Immature natural killer cell (primary cell): ENCODE measurements around the gene ADCY7. TPM values are rescaled to one million over a fixed set of nuclear protein-coding genes. Genes with fewer than 3 reads are reported as not detected.

Experiments
- DNase-seq, 3 donors: peaks; one replicate each; pipeline ENCODE4 v3.0.0; 2022; ENCODE audit warnings: mixed read lengths in 1 of 3
- H3K27ac Mint-ChIP-seq, 6 donors: one replicate each; pipeline ENCODE4 v1.8.0; 2020; ENCODE audit warnings: mixed read lengths in 6 of 6, mild to moderate bottlenecking in 5 of 6, inconsistent platforms in 4 of 6, moderate library complexity in 3 of 6
- H3K27me3 Mint-ChIP-seq, 3 donors: one replicate each; pipeline ENCODE4 v1.8.0; 2020 to 2021; ENCODE audit warnings: low read depth in 3 of 3, mild to moderate bottlenecking in 3 of 3, mixed read lengths in 3 of 3, moderate library complexity in 3 of 3, inconsistent platforms in 1 of 3
- H3K36me3 Mint-ChIP-seq, 3 donors: one replicate each; pipeline ENCODE4 v1.8.0; 2020; ENCODE audit warnings: mixed read lengths in 3 of 3, inconsistent platforms in 2 of 3, mild to moderate bottlenecking in 2 of 3
- H3K4me1 Mint-ChIP-seq, 2 donors: one replicate each; pipeline ENCODE4 v1.8.0; 2020; ENCODE audit warnings: inconsistent platforms in 2 of 2, mild to moderate bottlenecking in 2 of 2, mixed read lengths in 2 of 2, moderate library complexity in 1 of 2
- H3K4me3 Mint-ChIP-seq, 5 donors: one replicate each; pipeline ENCODE4 v1.8.0; 2020; ENCODE audit warnings: mild to moderate bottlenecking in 5 of 5, mixed read lengths in 5 of 5, inconsistent platforms in 3 of 5, moderate library complexity in 3 of 5
- H3K9me3 Mint-ChIP-seq, 6 donors: one replicate each; pipeline ENCODE4 v1.8.0; 2020; ENCODE audit warnings: mild to moderate bottlenecking in 6 of 6, mixed read lengths in 6 of 6, inconsistent platforms in 4 of 6, moderate library complexity in 3 of 6
- polyA plus RNA-seq, 3 donors: library from polyadenylated mRNA; unstranded; fragments of 300-500 nt; fragmentation: Illumina TruSeq; gene quantifications; one replicate each; pipeline ENCODE4 v1.2.3, GENCODE V29; 2021

ADCY7 gene
- polyA plus RNA-seq, 3 donors from 2014 or later: 97.6 to 209 (median 108) TPM

- Mint-ChIP-seq H3K27me3 (peaks cover 0 to 5% (median 0%) of the 10 kb centered on the region in 3 donors), H3K9me3 (peaks cover 0 to 3% (median 0%) of the 10 kb centered on the region in 6 donors), H3K36me3 (peaks cover 18 to 48% (median 30%) of the 10 kb centered on the region in 3 donors), H3K4me1 (peaks cover 21 to 41% of the 10 kb centered on the region in 2 donors), H3K27ac (peak overlapping the region in 5 of 6 donors; percentile 11 to 78 (median 72)), H3K4me3 (no peak overlapping the region)
- no peak for DNase-seq
These were observed 84.8 kb downstream of the ADCY7 start for GRCh38 chr16:50351116-50351515.

GRCh38 chr16:50351952-50352351, 85.6 kb downstream of the ADCY7 start:
- Mint-ChIP-seq H3K4me3 (no peak overlapping the region), H3K4me1 (peaks cover 24 to 38% of the 10 kb centered on the region in 2 donors), H3K36me3 (peaks cover 18 to 43% (median 26%) of the 10 kb centered on the region in 3 donors), H3K27me3 (peaks cover 0 to 5% (median 0%) of the 10 kb centered on the region in 3 donors), H3K27ac (peak overlapping the region in 5 of 6 donors; percentile 4 to 88 (median 29)), H3K9me3 (peaks cover 0 to 2% (median 0%) of the 10 kb centered on the region in 6 donors)
- DNase-seq: no peak

- Mint-ChIP-seq H3K4me1 (peaks cover 24 to 27% of the 10 kb centered on the region in 2 donors), H3K9me3 (peaks cover 0 to 2% (median 0%) of the 10 kb centered on the region in 6 donors), H3K36me3 (peaks cover 12 to 25% (median 13%) of the 10 kb centered on the region in 3 donors), H3K27me3 (peaks cover 0 to 3% (median 0%) of the 10 kb centered on the region in 3 donors), H3K27ac (peak overlapping the region in 5 of 6 donors; percentile 57 to 92 (median 81)), H3K4me3 (no peak overlapping the region)
- DNase-seq: no peak
These were observed 87.7 kb downstream of the ADCY7 start for GRCh38 chr16:50354082-50354481.

GRCh38 chr16:50354629-50355456, 88.5 kb downstream of the ADCY7 start:
- Mint-ChIP-seq H3K9me3 (no peaks in the 10 kb centered on the region), H3K27ac (peak overlapping the region; percentile 1 to 94 (median 83)), H3K4me3 (peak overlapping the region in 1 of 5 donors; percentile 21), H3K4me1 (peaks cover 27 to 35% of the 10 kb centered on the region in 2 donors), H3K36me3 (peaks cover 8 to 22% (median 10%) of the 10 kb centered on the region in 3 donors), H3K27me3 (peaks cover 0 to 1% (median 0%) of the 10 kb centered on the region in 3 donors)
- DNase-seq: peak; percentile 53 to 62 (median 57)

GRCh38 chr16:50359626-50360025, 93.3 kb downstream of the ADCY7 start:
- peak overlapping the region in 1 of 5 donors; percentile 18 for H3K4me3 Mint-ChIP-seq
- DNase-seq: no peak
- peaks cover 36 to 71% of the 10 kb centered on the region in 2 donors for H3K4me1 Mint-ChIP-seq
- H3K9me3 Mint-ChIP-seq: no peaks in the 10 kb centered on the region
- H3K27ac Mint-ChIP-seq: peak overlapping the region; percentile 0 to 78 (median 62)
- no peaks in the 10 kb centered on the region for H3K27me3 Mint-ChIP-seq
- peaks cover 7 to 24% (median 9%) of the 10 kb centered on the region in 3 donors for H3K36me3 Mint-ChIP-seq

GRCh38 chr16:50360033-50360778, 93.9 kb downstream of the ADCY7 start:
- Mint-ChIP-seq H3K4me3 (no peak overlapping the region), H3K27ac (peak overlapping the region in 5 of 6 donors; percentile 21 to 78 (median 60)), H3K9me3 (no peaks in the 10 kb centered on the region), H3K4me1 (peaks cover 36 to 71% of the 10 kb centered on the region in 2 donors), H3K36me3 (peaks cover 9 to 22% (median 9%) of the 10 kb centered on the region in 3 donors), H3K27me3 (no peaks in the 10 kb centered on the region)
- no peak for DNase-seq

GRCh38 chr16:50360779-50361178, 94.4 kb downstream of the ADCY7 start:
- Mint-ChIP-seq H3K27me3 (peaks cover 0 to under 1% (median 0%) of the 10 kb centered on the region in 3 donors), H3K4me1 (peaks cover 41 to 76% of the 10 kb centered on the region in 2 donors), H3K9me3 (no peaks in the 10 kb centered on the region), H3K36me3 (peaks cover 9 to 18% (median 11%) of the 10 kb centered on the region in 3 donors), H3K27ac (peak overlapping the region in 2 of 6 donors; percentile 57 to 60), H3K4me3 (no peak overlapping the region)
- no peak for DNase-seq

- peaks cover 64 to 92% of the 10 kb centered on the region in 2 donors for H3K4me1 Mint-ChIP-seq
- DNase-seq: no peak
- H3K4me3 Mint-ChIP-seq: no peak overlapping the region
- H3K36me3 Mint-ChIP-seq: peaks cover 9 to 22% (median 16%) of the 10 kb centered on the region in 3 donors
- H3K27ac Mint-ChIP-seq: peak overlapping the region in 3 of 6 donors; percentile 20 to 57 (median 44)
- H3K9me3 Mint-ChIP-seq: no peaks in the 10 kb centered on the region
- H3K27me3 Mint-ChIP-seq: peaks cover 0 to 2% (median 0%) of the 10 kb centered on the region in 3 donors
These were observed 97.3 kb downstream of the ADCY7 start for GRCh38 chr16:50363656-50364055.

GRCh38 chr16:50365791-50366575, 99.6 kb downstream of the ADCY7 start:
- H3K9me3 Mint-ChIP-seq: no peaks in the 10 kb centered on the region
- peaks cover 9 to 18% (median 11%) of the 10 kb centered on the region in 3 donors for H3K36me3 Mint-ChIP-seq
- peak overlapping the region; percentile 23 to 45 (median 25) for H3K4me3 Mint-ChIP-seq
- no peak for DNase-seq
- peaks cover 65 to 78% of the 10 kb centered on the region in 2 donors for H3K4me1 Mint-ChIP-seq
- peaks cover 0 to 2% (median 1%) of the 10 kb centered on the region in 3 donors for H3K27me3 Mint-ChIP-seq
- peak overlapping the region; percentile 14 to 67 (median 46) for H3K27ac Mint-ChIP-seq

Other genes with a start within 250 kb of the ADCY7 start
- 10 to 100 TPM; 15.7 to 23.7 (median 19.4) TPM for gene CNEP1R1, start 241.3 kb upstream of the ADCY7 start, polyA plus RNA-seq
- 1 to 10 TPM; 3.2 to 8.5 (median 3.8) TPM for gene HEATR3, start 200.6 kb upstream of the ADCY7 start, polyA plus RNA-seq
- 1 to 10 TPM; 3.4 to 5.9 (median 5.7) TPM for gene TENT4B, start 113.2 kb upstream of the ADCY7 start, polyA plus RNA-seq
- 10 to 100 TPM; 15.7 to 42.7 (median 39.8) TPM for gene BRD7, start 102.4 kb downstream of the ADCY7 start, polyA plus RNA-seq